ENCODE results near the gene BRIP1.

Gene BRIP1

DNA sequence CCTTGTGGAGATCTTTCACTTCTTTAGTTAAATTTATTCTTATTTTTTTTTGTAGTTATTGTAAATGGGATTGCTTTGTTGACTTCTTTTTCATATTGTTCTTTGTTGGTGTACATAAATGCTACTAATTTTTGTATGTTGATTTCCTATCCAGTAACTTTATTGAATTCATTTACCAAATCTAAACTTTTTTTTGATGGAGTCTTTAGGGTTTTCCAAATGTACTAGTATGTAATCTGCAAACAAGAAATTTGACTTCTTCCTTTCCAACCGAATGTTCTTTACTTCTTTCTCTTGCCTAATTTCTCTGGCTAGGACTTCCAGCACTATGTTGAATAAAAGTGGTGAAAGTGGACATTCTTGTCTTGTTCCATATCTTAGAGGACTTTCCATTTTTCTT is 230.5 kb downstream of the BRIP1 start:
- DNase-seq (ENCODE audit: low read depth, low spot score), result no peak

DNA sequence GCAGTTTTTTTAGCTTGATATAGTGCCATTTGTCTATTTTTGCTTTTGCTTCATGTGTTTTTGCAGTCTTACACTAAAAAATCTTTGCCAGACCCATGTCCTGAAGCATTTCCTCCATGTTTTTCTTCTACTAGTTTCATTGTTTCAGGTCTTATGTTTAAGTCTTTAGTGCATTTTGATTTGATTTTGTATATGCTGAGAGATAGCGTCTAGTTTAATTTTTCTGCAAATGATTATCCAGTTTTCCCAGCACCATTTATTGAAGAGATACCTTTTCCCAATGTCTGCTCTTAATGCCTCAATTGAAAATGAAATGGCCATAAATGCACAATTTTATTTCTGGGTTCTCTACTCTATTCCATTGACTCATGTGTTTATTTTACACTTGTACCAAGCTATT is 231.5 kb downstream of the BRIP1 start:
- DNase-seq (ENCODE audit: low read depth, low spot score), result no peak

Measured in smooth muscle cell of the brain vasculature (primary cell).